Choroid plexus epithelial cell (primary cell): Measurements from ENCODE around the gene ARL3.

Experiments used
- DNase-seq: peaks from one replicate; pipeline ENCODE4 v3.0.0-alpha.2; 2010; ENCODE audit warnings: low read depth
- H3K4me3 ChIP-seq: 2 replicates; pipeline ENCODE4 v1.5.1; 2011; ENCODE audit warnings: low read depth, mild to moderate bottlenecking, control low read depth, low read length, moderate library complexity
- TF ChIP-seq, protein P1 (sequence below): conservative IDR thresholded peaks from 2 replicates; pipeline ENCODE4 v1.5.1; 2011; ENCODE audit warnings: low read depth, mild to moderate bottlenecking, control low read depth, inconsistent platforms, low read length, moderate library complexity

ARL3 gene

DNA sequence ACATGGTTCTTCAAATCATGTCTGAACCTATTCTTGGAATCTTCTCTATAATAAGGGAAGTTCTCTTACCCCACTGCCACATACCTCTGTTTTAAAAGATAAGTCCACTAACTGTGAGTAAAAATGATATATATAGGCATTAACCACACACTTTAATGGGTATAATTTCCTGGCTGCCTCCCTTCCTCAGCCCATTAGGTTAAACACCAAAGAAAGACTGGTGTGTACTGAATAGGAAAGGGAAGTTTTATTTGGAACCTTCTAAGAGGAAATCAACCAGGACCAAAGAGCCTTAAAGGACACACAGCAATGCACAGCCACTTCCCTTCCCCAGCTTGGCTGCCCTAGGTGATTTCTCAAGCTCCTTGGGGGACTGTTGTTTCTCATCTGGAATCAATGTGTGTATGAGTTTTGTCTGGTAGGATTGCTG is 24.5 kb upstream of the ARL3 start:
- no peak overlapping the region for H3K4me3 ChIP-seq
- TF ChIP-seq, protein P1, sequence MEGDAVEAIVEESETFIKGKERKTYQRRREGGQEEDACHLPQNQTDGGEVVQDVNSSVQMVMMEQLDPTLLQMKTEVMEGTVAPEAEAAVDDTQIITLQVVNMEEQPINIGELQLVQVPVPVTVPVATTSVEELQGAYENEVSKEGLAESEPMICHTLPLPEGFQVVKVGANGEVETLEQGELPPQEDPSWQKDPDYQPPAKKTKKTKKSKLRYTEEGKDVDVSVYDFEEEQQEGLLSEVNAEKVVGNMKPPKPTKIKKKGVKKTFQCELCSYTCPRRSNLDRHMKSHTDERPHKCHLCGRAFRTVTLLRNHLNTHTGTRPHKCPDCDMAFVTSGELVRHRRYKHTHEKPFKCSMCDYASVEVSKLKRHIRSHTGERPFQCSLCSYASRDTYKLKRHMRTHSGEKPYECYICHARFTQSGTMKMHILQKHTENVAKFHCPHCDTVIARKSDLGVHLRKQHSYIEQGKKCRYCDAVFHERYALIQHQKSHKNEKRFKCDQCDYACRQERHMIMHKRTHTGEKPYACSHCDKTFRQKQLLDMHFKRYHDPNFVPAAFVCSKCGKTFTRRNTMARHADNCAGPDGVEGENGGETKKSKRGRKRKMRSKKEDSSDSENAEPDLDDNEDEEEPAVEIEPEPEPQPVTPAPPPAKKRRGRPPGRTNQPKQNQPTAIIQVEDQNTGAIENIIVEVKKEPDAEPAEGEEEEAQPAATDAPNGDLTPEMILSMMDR = no peak
- no peak for DNase-seq

GRCh38 chr10:102735065-102735562 is 20.9 kb upstream of the ARL3 start:
- TF ChIP-seq, protein P1 = no peak
- no peak for DNase-seq
- H3K4me3 ChIP-seq = no peak overlapping the region

GRCh38 chr10:102732661-102733060 is 18.5 kb upstream of the ARL3 start:
- DNase-seq = no peak
- TF ChIP-seq, protein P1 = no peak
- H3K4me3 ChIP-seq = no peak overlapping the region

DNA sequence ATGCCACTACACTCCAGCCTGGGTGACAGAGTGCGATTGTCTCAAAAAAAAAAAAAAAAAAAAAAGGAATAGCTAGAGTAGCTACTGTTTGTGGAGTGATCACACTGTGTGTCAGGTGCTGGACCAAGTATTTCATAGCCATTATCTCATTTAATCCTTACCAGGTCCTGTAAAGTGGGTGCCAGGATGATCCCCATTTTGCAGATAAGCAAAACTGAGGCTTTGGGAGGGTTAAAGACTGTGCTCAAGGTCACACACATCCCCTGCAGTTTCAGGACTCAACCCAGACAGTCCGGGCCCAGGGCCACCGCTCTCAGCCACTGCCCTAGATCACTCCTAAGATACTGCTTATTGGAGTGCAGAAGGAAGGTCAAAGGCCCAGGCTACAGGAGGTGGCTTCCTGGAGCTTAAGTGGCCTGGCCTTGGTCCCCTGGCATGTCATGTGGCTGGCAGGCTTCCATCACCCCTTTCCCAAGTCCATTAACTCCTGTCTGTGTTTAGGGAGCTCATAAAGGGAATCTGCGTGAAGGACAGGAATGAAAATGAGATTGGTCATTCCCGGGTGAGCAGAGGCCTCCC is 17.1 kb upstream of the ARL3 start:
- TF ChIP-seq, protein P1 = no peak
- no peak for DNase-seq
- no peak overlapping the region for H3K4me3 ChIP-seq

DNA sequence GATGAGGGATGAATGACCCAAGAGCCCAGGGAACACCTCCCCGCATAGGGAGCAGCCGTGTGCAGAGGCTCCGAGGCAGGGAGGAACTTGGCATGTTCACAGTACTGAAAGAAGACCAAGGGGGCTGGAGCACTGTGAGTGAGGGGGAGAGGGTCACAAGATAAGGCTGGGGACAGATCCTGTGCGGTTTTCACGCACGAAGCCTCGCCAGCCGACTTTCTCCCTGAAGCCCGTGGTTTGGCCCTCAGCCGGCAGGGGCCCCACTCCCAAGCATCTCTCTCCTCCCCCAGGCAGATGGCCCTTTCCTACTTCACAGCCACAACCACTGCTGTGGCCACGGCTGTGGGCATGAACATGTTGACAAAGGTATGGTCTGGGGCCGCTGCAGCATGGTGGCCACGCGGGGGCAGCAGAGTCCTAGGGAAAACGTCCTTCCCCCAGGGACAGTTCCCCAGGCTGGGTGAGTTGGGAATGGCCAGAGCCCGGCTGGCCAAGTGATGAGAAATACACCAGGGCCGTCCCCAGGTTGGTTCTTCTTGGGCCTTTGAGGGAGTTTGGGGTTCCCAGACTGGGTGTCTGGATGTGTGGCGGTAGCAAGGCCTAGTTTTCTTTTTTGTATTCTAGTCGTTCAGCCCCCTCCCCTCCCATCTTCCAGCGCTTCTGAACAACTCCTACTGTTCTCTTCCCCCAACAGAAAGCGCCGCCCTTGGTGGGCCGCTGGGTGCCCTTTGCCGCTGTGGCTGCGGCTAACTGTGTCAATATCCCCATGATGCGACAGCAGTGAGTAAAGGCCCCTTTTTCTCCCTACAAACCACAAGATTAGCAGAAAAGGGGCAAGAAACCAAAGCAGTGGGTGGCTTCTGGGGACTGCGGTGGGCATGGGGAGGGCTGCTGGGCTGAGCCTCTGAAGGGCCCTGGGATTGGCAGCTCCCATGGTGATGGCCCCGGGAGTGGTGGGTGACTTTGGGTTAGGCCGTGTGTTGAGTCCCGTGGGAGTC is 15.1 kb upstream of the ARL3 start:
- DNase-seq = peak; percentile 87
- TF ChIP-seq, protein P1 = peak; percentile 94
- H3K4me3 ChIP-seq = no peak overlapping the region

DNA sequence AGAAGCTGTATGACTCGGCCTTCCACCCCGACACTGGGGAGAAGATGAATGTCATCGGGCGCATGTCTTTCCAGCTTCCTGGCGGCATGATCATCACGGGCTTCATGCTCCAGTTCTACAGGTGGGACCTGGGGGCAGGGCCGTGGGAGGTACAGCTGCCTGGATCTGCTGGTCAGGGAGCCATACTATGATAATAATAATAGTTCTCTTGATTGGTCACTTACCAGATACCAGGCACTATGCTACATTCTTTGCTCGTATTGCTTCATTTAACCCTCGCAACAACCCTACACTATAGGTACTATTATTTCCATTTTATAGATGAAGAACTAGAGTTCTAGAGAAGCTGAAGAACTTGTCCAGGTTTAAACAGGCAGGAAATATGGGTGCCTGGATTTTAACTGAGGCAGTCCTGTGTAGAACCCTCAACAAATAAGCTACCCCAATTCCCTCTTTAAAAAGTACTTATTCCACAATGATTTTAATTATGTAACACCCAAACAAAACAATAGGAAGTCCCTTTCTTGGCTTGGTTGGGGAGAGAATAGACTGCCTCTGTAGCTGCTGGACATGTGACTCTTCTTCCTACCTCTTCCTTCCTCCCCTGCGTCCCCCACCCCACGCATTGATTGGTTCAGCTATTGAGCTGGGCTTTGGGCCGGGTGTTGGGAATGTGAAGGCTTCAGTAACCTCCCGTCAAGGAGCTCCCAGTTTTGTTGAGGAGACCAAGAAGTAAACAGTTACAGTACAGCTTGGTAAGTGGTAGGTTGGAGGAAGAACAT is 13.0 kb upstream of the ARL3 start:
- TF ChIP-seq, protein P1 = no peak
- DNase-seq = no peak
- no peak overlapping the region for H3K4me3 ChIP-seq
